Panc1 (cell line): Measurements from ENCODE around the gene DEDD.

Source experiments
- POLR2AphosphoS5 ChIP-seq: IDR thresholded peaks from 2 replicates; pipeline ENCODE4 v1.6.1; 2012; ENCODE audit warnings: mild to moderate bottlenecking, low read depth, low read length, moderate library complexity
- SIN3A ChIP-seq: IDR thresholded peaks from 2 replicates; pipeline ENCODE4 v1.6.1; 2012; ENCODE audit warnings: low read depth, mild to moderate bottlenecking, low read length, moderate library complexity, borderline replicate concordance; ENCODE audit not compliant: insufficient read depth
- TCF7L2 ChIP-seq: IDR thresholded peaks from 2 replicates; pipeline ENCODE4 v1.6.1; 2011; ENCODE audit warnings: mild to moderate bottlenecking, low read depth, low read length, inconsistent platforms
- TF ChIP-seq, protein P1 (sequence below): fragments of 450-650 bp; IDR thresholded peaks from 2 replicates; pipeline ENCODE4 v1.5.1; 2017; ENCODE audit warnings: mild to moderate bottlenecking
- TF ChIP-seq, protein P2 (sequence below), 2 experiments: IDR thresholded peaks; 2 replicates each; pipeline ENCODE4 v1.6.1; 2011 to 2012; ENCODE audit warnings: low read depth in 2 of 2, control low read depth in 1 of 2, low read length in 1 of 2, mild to moderate bottlenecking in 1 of 2, moderate library complexity in 1 of 2; ENCODE audit not compliant: insufficient read depth in 1 of 2

DNA sequence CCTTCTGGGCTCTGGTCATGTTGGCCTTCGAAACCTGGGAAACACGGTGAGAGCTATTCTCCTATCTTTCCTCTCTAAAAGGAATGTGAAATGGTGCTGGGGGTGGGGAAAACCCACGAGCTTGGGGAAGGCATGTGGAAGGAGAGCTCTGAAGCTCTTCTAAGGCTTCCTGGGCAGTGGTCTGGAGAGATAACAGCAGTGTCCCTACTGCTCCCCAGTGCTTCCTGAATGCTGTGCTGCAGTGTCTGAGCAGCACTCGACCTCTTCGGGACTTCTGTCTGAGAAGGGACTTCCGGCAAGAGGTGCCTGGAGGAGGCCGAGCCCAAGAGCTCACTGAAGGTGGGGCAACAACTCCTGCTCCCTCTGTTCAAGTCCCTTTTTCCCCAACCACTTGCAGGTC is 29.6 kb upstream of the DEDD start:
- TF ChIP-seq, protein P1, sequence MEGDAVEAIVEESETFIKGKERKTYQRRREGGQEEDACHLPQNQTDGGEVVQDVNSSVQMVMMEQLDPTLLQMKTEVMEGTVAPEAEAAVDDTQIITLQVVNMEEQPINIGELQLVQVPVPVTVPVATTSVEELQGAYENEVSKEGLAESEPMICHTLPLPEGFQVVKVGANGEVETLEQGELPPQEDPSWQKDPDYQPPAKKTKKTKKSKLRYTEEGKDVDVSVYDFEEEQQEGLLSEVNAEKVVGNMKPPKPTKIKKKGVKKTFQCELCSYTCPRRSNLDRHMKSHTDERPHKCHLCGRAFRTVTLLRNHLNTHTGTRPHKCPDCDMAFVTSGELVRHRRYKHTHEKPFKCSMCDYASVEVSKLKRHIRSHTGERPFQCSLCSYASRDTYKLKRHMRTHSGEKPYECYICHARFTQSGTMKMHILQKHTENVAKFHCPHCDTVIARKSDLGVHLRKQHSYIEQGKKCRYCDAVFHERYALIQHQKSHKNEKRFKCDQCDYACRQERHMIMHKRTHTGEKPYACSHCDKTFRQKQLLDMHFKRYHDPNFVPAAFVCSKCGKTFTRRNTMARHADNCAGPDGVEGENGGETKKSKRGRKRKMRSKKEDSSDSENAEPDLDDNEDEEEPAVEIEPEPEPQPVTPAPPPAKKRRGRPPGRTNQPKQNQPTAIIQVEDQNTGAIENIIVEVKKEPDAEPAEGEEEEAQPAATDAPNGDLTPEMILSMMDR: no peak
- TF ChIP-seq POLR2AphosphoS5 (no peak), SIN3A (no peak), TCF7L2 (no peak)
- TF ChIP-seq, protein P2, sequence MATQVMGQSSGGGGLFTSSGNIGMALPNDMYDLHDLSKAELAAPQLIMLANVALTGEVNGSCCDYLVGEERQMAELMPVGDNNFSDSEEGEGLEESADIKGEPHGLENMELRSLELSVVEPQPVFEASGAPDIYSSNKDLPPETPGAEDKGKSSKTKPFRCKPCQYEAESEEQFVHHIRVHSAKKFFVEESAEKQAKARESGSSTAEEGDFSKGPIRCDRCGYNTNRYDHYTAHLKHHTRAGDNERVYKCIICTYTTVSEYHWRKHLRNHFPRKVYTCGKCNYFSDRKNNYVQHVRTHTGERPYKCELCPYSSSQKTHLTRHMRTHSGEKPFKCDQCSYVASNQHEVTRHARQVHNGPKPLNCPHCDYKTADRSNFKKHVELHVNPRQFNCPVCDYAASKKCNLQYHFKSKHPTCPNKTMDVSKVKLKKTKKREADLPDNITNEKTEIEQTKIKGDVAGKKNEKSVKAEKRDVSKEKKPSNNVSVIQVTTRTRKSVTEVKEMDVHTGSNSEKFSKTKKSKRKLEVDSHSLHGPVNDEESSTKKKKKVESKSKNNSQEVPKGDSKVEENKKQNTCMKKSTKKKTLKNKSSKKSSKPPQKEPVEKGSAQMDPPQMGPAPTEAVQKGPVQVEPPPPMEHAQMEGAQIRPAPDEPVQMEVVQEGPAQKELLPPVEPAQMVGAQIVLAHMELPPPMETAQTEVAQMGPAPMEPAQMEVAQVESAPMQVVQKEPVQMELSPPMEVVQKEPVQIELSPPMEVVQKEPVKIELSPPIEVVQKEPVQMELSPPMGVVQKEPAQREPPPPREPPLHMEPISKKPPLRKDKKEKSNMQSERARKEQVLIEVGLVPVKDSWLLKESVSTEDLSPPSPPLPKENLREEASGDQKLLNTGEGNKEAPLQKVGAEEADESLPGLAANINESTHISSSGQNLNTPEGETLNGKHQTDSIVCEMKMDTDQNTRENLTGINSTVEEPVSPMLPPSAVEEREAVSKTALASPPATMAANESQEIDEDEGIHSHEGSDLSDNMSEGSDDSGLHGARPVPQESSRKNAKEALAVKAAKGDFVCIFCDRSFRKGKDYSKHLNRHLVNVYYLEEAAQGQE (IDR thresholded peaks at IDR 0.05; ENCODE audit: insufficient read depth in 1 of 2, low read depth in 2 of 2, low read length in 1 of 2): no peak
